Caco-2 (cell line): Measurements from ENCODE around the gene NRK. TPM values are rescaled to one million over a fixed set of nuclear protein-coding genes. Genes with fewer than 3 reads are reported as not detected.

Experiments used
- BruUV-seq: library from RNA; stranded (reverse); fragments of 400-500 nt; replicated peaks from 2 replicates; lab custom pipeline; 2021; lab: Mats Ljungman, UMichigan
- CTCF ChIA-PET: fragments of 300-600 bp; sonication (Branson Sonifier 250); formaldehyde crosslinking; loops from one replicate; lab custom pipeline; 2022; ENCODE audit warnings: antibody characterized with exemption; lab: Charles Lee
- POLR2A ChIA-PET: fragments of 300-600 bp; sonication (Branson Sonifier 250); formaldehyde crosslinking; loops from one replicate; lab custom pipeline; 2022; ENCODE audit warnings: antibody characterized with exemption; lab: Charles Lee
- DNase-seq, 2 experiments: peaks; one replicate each; pipeline versions ENCODE4 v3.0.0 to v3.0.0-alpha.2; 2020 to 2022
- H3K27me3 ChIP-seq: replicated peaks from 2 replicates; pipeline ENCODE4 v1.6.0; 2011; ENCODE audit warnings: low read length; ENCODE audit not compliant: control insufficient read depth, insufficient read depth
- H3K36me3 ChIP-seq: 2 replicates; pipeline ENCODE4 v1.5.1; 2011; ENCODE audit warnings: low read length; ENCODE audit not compliant: control insufficient read depth, insufficient read depth
- H3K4me1 ChIP-seq: fragments of 250-450 bp; sonication (Bioruptor Pico); 2 replicates; pipeline ENCODE4 v1.5.1; 2020; ENCODE audit warnings: mild to moderate bottlenecking
- H3K4me3 ChIP-seq: 2 replicates; pipeline ENCODE4 v1.5.1; 2011; ENCODE audit warnings: low read depth, mild to moderate bottlenecking, control low read depth, low read length
- H3K9me3 ChIP-seq: fragments of 250-450 bp; sonication (Bioruptor Pico); 2 replicates; pipeline ENCODE4 v1.5.1; 2020; ENCODE audit warnings: mild to moderate bottlenecking, moderate library complexity
- H3K27ac Mint-ChIP-seq: one replicate; pipeline ENCODE4 v1.8.0; 2022; ENCODE audit warnings: mixed read lengths; ENCODE audit not compliant: unreplicated experiment
- H3K27me3 Mint-ChIP-seq: one replicate; pipeline ENCODE4 v1.8.0; 2022; ENCODE audit warnings: mixed read lengths; ENCODE audit not compliant: insufficient read depth, unreplicated experiment
- H3K36me3 Mint-ChIP-seq: one replicate; pipeline ENCODE4 v1.8.0; 2022; ENCODE audit warnings: mild to moderate bottlenecking, mixed read lengths; ENCODE audit not compliant: insufficient read depth, unreplicated experiment
- H3K4me1 Mint-ChIP-seq: one replicate; pipeline ENCODE4 v1.8.0; 2022; ENCODE audit warnings: low read depth, mixed read lengths; ENCODE audit not compliant: unreplicated experiment
- H3K4me3 Mint-ChIP-seq: one replicate; pipeline ENCODE4 v1.8.0; 2022; ENCODE audit warnings: mild to moderate bottlenecking, moderate library complexity, mixed read lengths; ENCODE audit not compliant: unreplicated experiment
- H3K9me3 Mint-ChIP-seq: one replicate; pipeline ENCODE4 v1.8.0; 2022; ENCODE audit warnings: mixed read lengths; ENCODE audit not compliant: unreplicated experiment
- CTCF ChIP-seq, 2 experiments: fragments of 200-600 bp in 1 of 2; IDR thresholded peaks; 1 replicate in 1 of 2; 2 replicates in 1 of 2; pipeline versions ENCODE4 v1.5.1 to v1.8.0; 2011 to 2022; ENCODE audit warnings: antibody characterized with exemption in 1 of 2, control low read depth in 1 of 2, inconsistent platforms in 1 of 2, low read depth in 1 of 2, low read length in 1 of 2, mild to moderate bottlenecking in 1 of 2, moderate library complexity in 1 of 2; ENCODE audit not compliant: insufficient read depth in 1 of 2, severe bottlenecking in 1 of 2, unreplicated experiment in 1 of 2
- intact Hi-C: fragments of 100-400 bp; cut with micrococcal nuclease; formaldehyde crosslinking; loops from one replicate; pipeline ENCODE4 v1.10.0; 2022; ENCODE audit not compliant: unreplicated experiment
- total RNA-seq: library from RNA; stranded (reverse); gene quantifications from 2 replicates; pipeline ENCODE4 v1.2.3, GENCODE V29; 2022

NRK gene
- total RNA-seq, 1 experiment from 2014 or later, result 0.16 TPM

- H3K4me3 ChIP-seq, result no peak overlapping the region
- BruUV-seq, result no TSS peak
- H3K4me1 ChIP-seq, result no peaks in the 10 kb centered on the region
- Mint-ChIP-seq H3K27ac (no peak overlapping the region), H3K4me1 (no peaks in the 10 kb centered on the region), H3K27me3 (no peaks in the 10 kb centered on the region), H3K36me3 (no peaks in the 10 kb centered on the region), H3K9me3 (no peaks in the 10 kb centered on the region), H3K4me3 (no peak overlapping the region)
- intact Hi-C loops, result no loop called here
- no peak for TF ChIP-seq CTCF (IDR thresholded peaks at IDR 0.05; ENCODE audit: insufficient read depth in 1 of 2, low read depth in 1 of 2, low read length in 1 of 2, severe bottlenecking in 1 of 2, unreplicated experiment in 1 of 2)
- no peaks in the 10 kb centered on the region for H3K36me3 ChIP-seq
- ChIA-PET POLR2A (no interaction called here), CTCF (no interaction called here)
- no peaks in the 10 kb centered on the region for H3K27me3 ChIP-seq
- DNase-seq, result no peak
- no peaks in the 10 kb centered on the region for H3K9me3 ChIP-seq
Observed at GRCh38 chrX:105816517-105816916, 5.8 kb upstream of the NRK start.

GRCh38 chrX:105820247-105820646 is 2.1 kb upstream of the NRK start:
- Mint-ChIP-seq H3K36me3 (no peaks in the 10 kb centered on the region), H3K4me1 (no peaks in the 10 kb centered on the region), H3K27ac (no peak overlapping the region), H3K9me3 (no peaks in the 10 kb centered on the region), H3K27me3 (no peaks in the 10 kb centered on the region), H3K4me3 (no peak overlapping the region)
- Histone ChIP-seq H3K36me3 (no peaks in the 10 kb centered on the region), H3K9me3 (no peaks in the 10 kb centered on the region), H3K27me3 (no peaks in the 10 kb centered on the region), H3K4me1 (no peaks in the 10 kb centered on the region), H3K4me3 (no peak overlapping the region)
- CTCF ChIA-PET, result interaction anchor here (0.6 kb wide), 1 partner anchor 157 kb away, joined by 3 read pairs; no protein-coding TSS in a partner anchor
- POLR2A ChIA-PET, result no interaction called here
- no peak for DNase-seq
- no TSS peak for BruUV-seq
- intact Hi-C loops, result no loop called here
- TF ChIP-seq CTCF (IDR thresholded peaks at IDR 0.05; ENCODE audit: insufficient read depth in 1 of 2, low read depth in 1 of 2, low read length in 1 of 2, severe bottlenecking in 1 of 2, unreplicated experiment in 1 of 2), result no peak

- no peak overlapping the region for H3K4me3 ChIP-seq
- Mint-ChIP-seq H3K4me3 (no peak overlapping the region), H3K27ac (no peak overlapping the region), H3K4me1 (no peaks in the 10 kb centered on the region), H3K27me3 (no peaks in the 10 kb centered on the region), H3K9me3 (no peaks in the 10 kb centered on the region), H3K36me3 (no peaks in the 10 kb centered on the region)
- no TSS peak for BruUV-seq
- ChIA-PET POLR2A (no interaction called here), CTCF (no interaction called here)
- intact Hi-C loops, result no loop called here
- no peaks in the 10 kb centered on the region for H3K9me3 ChIP-seq
- TF ChIP-seq CTCF (IDR thresholded peaks at IDR 0.05; ENCODE audit: insufficient read depth in 1 of 2, low read depth in 1 of 2, low read length in 1 of 2, severe bottlenecking in 1 of 2, unreplicated experiment in 1 of 2), result no peak
- peak; percentile 2 to 47 for DNase-seq
- H3K4me1 ChIP-seq, result no peaks in the 10 kb centered on the region
- H3K36me3 ChIP-seq, result no peaks in the 10 kb centered on the region
- no peaks in the 10 kb centered on the region for H3K27me3 ChIP-seq
Observed at GRCh38 chrX:105821471-105822121, 743 bp upstream of the NRK start.
